Activated T-helper 17 cell treated with anti-CD3 and anti-CD28 coated beads, Interleukin-2, amount 50 U/mL, for 72 hours (primary cell): ENCODE data around the gene CRYGN. TPM values are rescaled to one million over a fixed set of nuclear protein-coding genes. Genes with fewer than 3 reads are reported as not detected.

Source experiments
- ATAC-seq: fragments of 150-1000 bp; cut with Tn5 transposase; replicated peaks from 2 replicates; pipeline ENCODE4 v1.10.0; 2021; ENCODE audit warnings: mild to moderate bottlenecking, moderate library complexity
- H3K27ac Mint-ChIP-seq: one replicate; pipeline ENCODE4 v1.8.0; 2022; ENCODE audit warnings: mixed read lengths
- H3K27me3 Mint-ChIP-seq: one replicate; pipeline ENCODE4 v1.8.0; 2022; ENCODE audit warnings: mixed read lengths
- H3K36me3 Mint-ChIP-seq: one replicate; pipeline ENCODE4 v1.8.0; 2022; ENCODE audit warnings: low read depth, mild to moderate bottlenecking, mixed read lengths
- H3K4me1 Mint-ChIP-seq: one replicate; pipeline ENCODE4 v1.8.0; 2022; ENCODE audit warnings: mixed read lengths
- H3K4me3 Mint-ChIP-seq: one replicate; pipeline ENCODE4 v1.8.0; 2022; ENCODE audit warnings: mild to moderate bottlenecking, mixed read lengths
- H3K9me3 Mint-ChIP-seq: one replicate; pipeline ENCODE4 v1.8.0; 2022; ENCODE audit warnings: mixed read lengths
- total RNA-seq, 2 donors: library from RNA; stranded (reverse); gene quantifications; one replicate each; pipeline ENCODE4 v1.2.3, GENCODE V29; 2022

CRYGN gene
- total RNA-seq, 2 donors from 2014 or later = not detected

DNA sequence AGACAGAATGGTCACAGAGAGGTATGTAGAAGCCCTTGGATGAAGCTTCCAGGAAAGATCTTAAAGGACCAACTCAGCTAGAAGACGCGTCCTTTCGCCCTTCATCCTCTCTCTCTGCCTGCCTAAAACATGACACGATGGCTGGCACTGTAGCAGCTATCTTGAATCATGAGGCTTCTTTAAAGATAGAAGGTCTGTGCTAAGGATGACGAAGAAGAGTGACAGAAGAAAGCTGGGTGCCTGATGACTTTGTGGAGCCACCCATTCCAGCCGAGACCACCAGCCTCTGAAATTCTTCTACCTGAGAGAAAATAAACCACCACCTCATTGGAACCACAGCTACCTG lies 55.6 kb downstream of the CRYGN start:
- Mint-ChIP-seq H3K4me3 (no peak overlapping the region), H3K27ac (no peak overlapping the region), H3K36me3 (no peaks in the 10 kb centered on the region), H3K4me1 (peaks cover 7% of the 10 kb centered on the region), H3K9me3 (no peaks in the 10 kb centered on the region), H3K27me3 (no peaks in the 10 kb centered on the region)
- no peak for ATAC-seq

- Mint-ChIP-seq H3K36me3 (no peaks in the 10 kb centered on the region), H3K4me1 (peaks cover 8% of the 10 kb centered on the region), H3K27ac (no peak overlapping the region), H3K9me3 (no peaks in the 10 kb centered on the region), H3K27me3 (no peaks in the 10 kb centered on the region), H3K4me3 (no peak overlapping the region)
- ATAC-seq = no peak
These were observed 56.1 kb downstream of the CRYGN start for GRCh38 chr7:151383638-151384351.

DNA sequence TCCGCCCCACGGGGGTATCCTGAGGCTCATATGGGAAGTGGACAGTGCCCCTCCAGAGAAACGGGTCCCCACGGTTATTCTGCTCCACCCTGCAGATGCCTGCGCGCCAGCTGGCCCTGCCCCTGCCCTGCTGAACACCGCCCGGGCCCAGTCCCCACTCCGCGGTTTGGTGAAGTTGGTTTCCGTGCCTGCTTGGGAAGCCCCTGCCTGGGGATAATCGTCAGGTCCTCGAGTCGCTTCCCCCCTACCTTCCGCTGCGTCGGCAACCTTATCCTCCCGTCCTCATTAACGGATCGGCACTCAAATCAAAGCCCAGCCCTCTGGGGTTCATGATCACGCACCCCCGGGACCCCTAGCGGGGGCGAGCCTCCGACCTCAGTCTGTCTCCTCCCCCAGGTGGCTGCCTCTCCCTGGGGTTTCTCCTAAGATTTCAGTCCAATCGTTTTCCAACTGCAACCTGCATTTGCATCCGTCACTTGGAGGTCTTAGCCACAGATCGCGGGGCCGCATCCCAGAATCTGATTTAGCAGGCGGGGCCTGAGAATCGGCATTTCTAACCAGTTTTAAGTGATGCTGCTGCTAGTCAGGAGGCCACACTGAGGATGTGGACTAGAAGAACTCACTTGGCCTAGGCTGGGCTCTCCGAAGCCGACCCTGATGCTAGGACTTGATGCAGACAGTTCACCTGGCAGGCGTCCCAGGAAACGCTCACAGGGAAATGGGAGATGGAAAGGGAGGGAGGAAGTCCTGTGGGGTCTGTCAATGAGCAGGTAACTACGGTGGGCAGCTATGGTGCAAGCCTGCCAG lies 57.7 kb downstream of the CRYGN start:
- Mint-ChIP-seq H3K4me3 (peak overlapping the region; percentile 72), H3K27me3 (no peaks in the 10 kb centered on the region), H3K27ac (no peak overlapping the region), H3K9me3 (no peaks in the 10 kb centered on the region), H3K36me3 (peaks cover 14% of the 10 kb centered on the region), H3K4me1 (peaks cover 8% of the 10 kb centered on the region)
- peak; percentile 50 for ATAC-seq

DNA sequence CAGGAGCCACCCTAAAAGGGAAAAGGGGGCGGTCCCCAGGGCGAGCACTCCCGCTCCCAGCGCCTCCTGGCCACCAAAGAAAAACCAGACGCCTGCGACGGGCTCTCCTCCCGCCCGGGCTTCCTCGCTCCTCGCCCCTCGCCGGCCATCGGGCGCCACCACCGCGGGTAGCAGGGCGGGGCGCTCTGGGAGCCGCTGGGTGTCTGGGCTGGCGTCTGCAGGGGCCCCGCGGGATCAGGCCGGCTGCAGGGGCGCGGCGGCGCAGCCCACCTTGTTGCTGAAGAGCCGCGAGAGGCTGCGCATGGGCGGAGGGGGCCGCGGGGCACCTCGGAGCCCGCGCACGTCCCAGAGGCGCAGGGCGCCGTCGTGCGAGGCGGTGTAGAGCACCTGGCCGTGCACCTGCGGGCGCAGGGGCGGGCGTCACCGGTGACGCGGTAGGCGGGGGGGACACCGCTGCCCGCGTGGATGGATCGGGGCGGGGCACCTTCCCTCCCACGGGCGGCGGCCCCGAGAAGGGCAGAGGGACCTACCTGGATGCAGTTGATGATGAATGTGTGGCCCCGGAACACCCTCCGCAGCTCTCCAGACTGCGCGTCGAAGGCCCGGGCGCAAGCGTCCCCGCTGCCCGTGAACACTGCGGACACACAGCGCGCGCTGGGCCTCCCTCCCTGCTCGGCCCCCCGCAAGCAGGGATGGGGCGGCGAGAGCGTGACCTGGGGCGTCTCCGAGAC lies 58.4 kb downstream of the CRYGN start:
- Mint-ChIP-seq H3K27ac (no peak overlapping the region), H3K36me3 (peaks cover 21% of the 10 kb centered on the region), H3K27me3 (no peaks in the 10 kb centered on the region), H3K4me3 (peak overlapping the region; percentile 72), H3K9me3 (no peaks in the 10 kb centered on the region), H3K4me1 (peaks cover 8% of the 10 kb centered on the region)
- ATAC-seq = peak; percentile 63

DNA sequence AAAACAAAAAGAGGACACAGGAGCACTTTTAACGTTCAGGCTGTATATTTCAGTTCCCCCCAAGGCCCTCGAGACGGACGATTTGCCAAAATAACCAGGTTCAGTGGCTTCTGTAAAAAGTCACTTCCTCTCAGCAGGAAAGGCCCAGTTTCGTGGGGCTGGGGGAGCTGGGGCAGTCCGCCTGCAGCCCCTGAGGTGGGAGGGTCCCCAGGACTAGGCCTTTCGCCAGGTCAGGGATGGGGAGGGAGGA lies 58.9 kb downstream of the CRYGN start:
- Mint-ChIP-seq H3K4me3 (peak overlapping the region; percentile 43), H3K36me3 (peaks cover 25% of the 10 kb centered on the region), H3K27me3 (no peaks in the 10 kb centered on the region), H3K4me1 (peaks cover 8% of the 10 kb centered on the region), H3K9me3 (no peaks in the 10 kb centered on the region), H3K27ac (no peak overlapping the region)
- ATAC-seq = no peak

- Mint-ChIP-seq H3K27me3 (no peaks in the 10 kb centered on the region), H3K4me3 (peak overlapping the region; percentile 43), H3K36me3 (peaks cover 31% of the 10 kb centered on the region), H3K9me3 (no peaks in the 10 kb centered on the region), H3K27ac (no peak overlapping the region), H3K4me1 (peaks cover 8% of the 10 kb centered on the region)
- no peak for ATAC-seq
These were observed 59.5 kb downstream of the CRYGN start for GRCh38 chr7:151380199-151381097.

DNA sequence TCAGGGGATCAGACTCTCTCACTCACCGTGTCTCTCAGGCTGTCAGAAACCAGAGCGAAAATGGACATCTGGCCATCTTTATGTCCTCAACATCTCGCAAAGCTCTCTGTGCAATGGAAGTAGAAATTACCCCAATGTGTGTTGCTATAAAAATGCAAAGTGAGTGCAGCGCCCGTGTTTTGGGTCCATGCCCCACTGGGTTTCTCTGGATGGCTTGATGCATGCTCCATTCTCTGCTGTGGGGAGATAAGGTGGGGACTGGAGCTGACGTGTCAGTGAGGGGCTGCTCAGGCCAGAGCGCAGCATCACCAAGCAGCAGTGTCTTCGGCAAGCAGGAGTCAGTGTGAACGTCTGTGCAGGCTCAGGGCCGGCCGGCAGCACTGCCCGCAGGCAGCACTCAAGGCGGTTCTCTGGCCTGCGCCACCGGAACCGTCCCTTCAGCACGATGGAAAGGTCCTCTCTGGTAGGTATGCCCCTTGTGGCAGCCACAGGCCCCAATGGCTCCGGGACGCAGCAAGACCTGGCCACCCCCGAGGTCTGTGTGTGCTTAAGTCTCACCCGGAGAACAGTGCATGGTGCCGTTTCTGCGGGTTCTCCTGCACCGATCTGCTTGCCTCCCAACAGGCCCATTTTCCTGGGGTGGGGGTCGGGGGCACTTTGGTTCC lies 60.3 kb downstream of the CRYGN start:
- no peak for ATAC-seq
- Mint-ChIP-seq H3K36me3 (peaks cover 34% of the 10 kb centered on the region), H3K27ac (no peak overlapping the region), H3K4me3 (no peak overlapping the region), H3K27me3 (no peaks in the 10 kb centered on the region), H3K4me1 (peaks cover 8% of the 10 kb centered on the region), H3K9me3 (no peaks in the 10 kb centered on the region)

DNA sequence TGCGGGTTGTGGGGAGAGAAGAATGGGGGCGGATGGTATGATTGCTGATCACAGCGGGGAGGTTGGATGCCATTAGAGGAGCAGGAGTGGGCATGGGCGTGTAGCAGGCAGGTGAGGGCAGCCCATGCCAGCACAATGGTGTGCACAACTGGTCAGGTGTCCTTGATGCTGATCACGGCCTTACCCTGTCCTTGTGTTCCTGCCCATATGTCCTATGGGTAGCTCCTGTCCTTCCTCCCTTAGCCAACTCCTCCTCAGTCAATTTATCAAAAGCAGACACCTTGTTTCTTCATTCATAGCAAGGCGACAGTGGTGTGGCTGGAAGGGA lies 60.8 kb downstream of the CRYGN start:
- Mint-ChIP-seq H3K9me3 (no peaks in the 10 kb centered on the region), H3K4me3 (no peak overlapping the region), H3K4me1 (peaks cover 8% of the 10 kb centered on the region), H3K27me3 (no peaks in the 10 kb centered on the region), H3K36me3 (peaks cover 39% of the 10 kb centered on the region), H3K27ac (no peak overlapping the region)
- no peak for ATAC-seq

Other genes with a start within 250 kb of the CRYGN start
- gene H2BK1, start 229.7 kb downstream of the CRYGN start, total RNA-seq = 1 to 10 TPM in 1 of 2 donors, not detected in 1; 1.2 TPM
- 10 to 100 TPM; 26.9 to 55.2 TPM for gene ABCF2, start 212.9 kb downstream of the CRYGN start, total RNA-seq
- 10 to 100 TPM; 31.3 to 36.3 TPM for gene CHPF2, start 207.7 kb downstream of the CRYGN start, total RNA-seq
- 10 to 100 TPM in 1 of 2 donors, 1 to 10 TPM in 1; 1.3 to 11.8 TPM for gene SMARCD3, start 191.4 kb downstream of the CRYGN start, total RNA-seq
- gene NUB1, start 98.3 kb downstream of the CRYGN start, total RNA-seq = 10 to 100 TPM; 36.9 to 70.3 TPM
- gene WDR86, start 30.1 kb downstream of the CRYGN start, total RNA-seq = under 1 TPM in 1 of 2 donors, not detected in 1; 0.45 TPM
- 10 to 100 TPM; 37.3 to 55.5 TPM for gene RHEB, start 79.8 kb upstream of the CRYGN start, total RNA-seq